K562 (cell line): Measurements from ENCODE around the gene DSC1.

ENCODE experiments used
- PHF21A ChIP-seq: fragments of 450-650 bp; IDR thresholded peaks from 2 replicates; pipeline ENCODE4 v1.6.1; 2017; ENCODE audit warnings: low read depth, borderline replicate concordance
- RAD21 ChIP-seq, 2 experiments: fragments of 250-450 bp in 1 of 2; fragments of 450-650 bp in 1 of 2; sonication (Bioruptor Pico) in 1 of 2; formaldehyde crosslinking in 1 of 2; IDR thresholded peaks in 1 of 2; conservative IDR thresholded peaks in 1 of 2; 2 replicates each; pipeline versions ENCODE4 v1.4.0 to v1.8.0; 2020 to 2022; ENCODE audit warnings: mild to moderate bottlenecking in 2 of 2, moderate library complexity in 1 of 2
- RERE ChIP-seq: sonication (generic); formaldehyde crosslinking; IDR thresholded peaks from 2 replicates; pipeline ENCODE4 v1.8.0; 2023; ENCODE audit warnings: missing genetic modification reagents, mild to moderate bottlenecking, borderline replicate concordance
- ZSCAN29 ChIP-seq: fragments of 450-650 bp; IDR thresholded peaks from 2 replicates; pipeline ENCODE4 v1.6.1; 2017

GRCh38 chr18:31149351-31149750, 13.3 kb downstream of the DSC1 start:
- TF ChIP-seq RERE (CRISPR knock-in tag) (no peak), ZSCAN29 (no peak), PHF21A (no peak), RAD21 (CRISPR knock-in tag; conservative IDR thresholded peaks at IDR 0.05 in 1 of 2, IDR thresholded peaks at IDR 0.05 in 1 of 2) (no peak)
